Ramos (cell line): ENCODE data around the gene SKI.

Experiments
- in situ Hi-C: fragments of 300-500 bp; cut with MboI; formaldehyde crosslinking; loops from one replicate; pipeline ENCODE4 v1.14.3; 2022; ENCODE audit warnings: low sequenced_read_pairs; ENCODE audit not compliant: unreplicated experiment

SKI gene

DNA sequence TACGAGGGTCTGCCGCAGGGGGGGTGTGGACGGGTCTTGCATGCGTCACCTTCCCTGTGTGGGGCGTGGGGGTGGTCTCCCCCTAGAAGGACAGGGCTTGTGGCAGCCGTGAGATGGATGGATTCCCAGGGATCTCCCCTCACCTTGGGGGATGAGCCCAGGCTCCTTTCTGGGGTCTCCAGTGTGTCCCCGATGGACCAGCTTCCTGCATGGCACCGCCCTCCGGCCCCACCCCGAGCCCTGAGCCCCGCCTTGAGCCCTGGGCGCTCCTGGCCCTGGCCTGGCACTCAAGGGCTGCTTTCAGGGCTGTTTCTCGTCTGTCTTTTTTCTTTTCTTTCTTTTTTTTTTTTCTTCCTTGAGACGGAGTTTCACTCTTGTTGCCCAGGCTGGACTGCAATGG, 59.5 kb downstream of the SKI start:
- in situ Hi-C loops, result no loop called here

DNA sequence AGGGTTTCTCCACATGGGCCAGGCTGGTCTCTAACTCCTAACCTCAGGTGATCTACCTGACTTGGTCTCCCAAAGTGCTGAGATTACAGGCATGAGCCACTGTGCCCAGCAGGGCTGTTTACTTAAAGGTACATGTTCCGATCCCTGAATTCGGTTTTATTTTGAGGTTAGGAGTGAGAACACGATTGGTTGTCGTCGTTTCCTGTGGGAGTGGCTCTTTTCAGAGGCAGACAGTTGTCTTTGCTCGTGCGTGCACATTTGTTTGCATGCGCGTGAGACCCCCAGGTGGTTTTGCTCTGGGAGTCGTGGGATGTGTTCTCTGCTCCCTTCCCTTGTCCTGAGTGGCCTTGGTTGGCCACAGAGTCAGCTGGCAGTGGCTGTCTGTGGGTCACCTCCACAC, 60.2 kb downstream of the SKI start:
- in situ Hi-C loops, result no loop called here

DNA sequence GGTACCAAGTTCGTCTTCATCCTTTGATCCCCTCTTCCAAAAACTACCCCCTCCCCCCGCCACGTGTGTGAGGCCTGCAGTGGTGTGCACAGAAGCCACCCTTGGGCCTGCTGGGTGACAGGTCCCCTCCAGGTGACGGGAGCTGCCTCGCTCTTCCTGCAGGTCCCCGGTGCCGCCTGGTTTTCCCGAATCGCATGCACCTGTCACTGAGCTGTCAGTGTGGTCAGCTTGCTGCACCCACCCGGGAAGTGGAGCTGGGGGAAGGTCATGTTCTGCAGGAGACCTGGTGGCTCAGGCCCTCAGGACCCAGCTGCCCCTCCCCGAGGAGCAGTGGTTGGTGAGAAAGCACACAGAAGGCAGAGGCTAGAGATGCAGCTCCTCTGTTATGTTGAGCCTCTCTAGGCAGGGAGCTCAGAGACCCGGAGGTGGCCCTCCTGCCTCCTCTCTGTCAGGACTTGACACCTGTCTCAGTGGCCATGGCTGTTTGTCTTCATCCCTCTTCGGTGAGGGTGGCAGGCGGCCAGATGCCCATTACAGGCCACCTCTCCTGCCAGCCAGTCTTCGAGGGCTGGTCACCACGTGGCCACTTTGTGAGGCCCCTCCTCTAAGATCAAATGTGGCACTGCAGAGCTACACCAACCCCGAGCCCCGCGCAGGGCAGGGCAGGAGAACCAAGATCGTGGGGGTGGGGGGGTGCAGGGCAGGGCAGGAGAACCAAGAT, 60.9 kb downstream of the SKI start:
- in situ Hi-C loops, result no loop called here

DNA sequence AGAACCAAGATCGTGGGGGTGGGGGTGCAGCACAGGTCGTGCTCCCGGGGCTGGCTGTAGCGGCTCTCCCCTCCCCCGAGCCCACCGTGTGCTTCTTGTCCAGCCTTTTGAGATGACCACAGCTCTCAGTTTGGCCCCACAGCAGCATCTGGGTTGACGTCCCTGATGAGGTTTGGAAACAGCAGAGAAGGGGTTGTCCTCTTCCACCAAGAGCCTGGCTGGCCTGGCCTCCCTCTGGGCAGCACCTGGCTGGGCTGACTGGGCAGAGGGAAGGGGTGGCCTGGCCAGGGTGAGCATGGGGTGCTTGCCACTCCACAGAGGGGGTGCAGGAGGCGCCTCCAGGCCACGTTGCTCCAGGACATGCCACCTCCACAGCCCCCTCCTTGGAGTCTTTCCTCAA, 61.5 kb downstream of the SKI start:
- in situ Hi-C loops, result no loop called here

DNA sequence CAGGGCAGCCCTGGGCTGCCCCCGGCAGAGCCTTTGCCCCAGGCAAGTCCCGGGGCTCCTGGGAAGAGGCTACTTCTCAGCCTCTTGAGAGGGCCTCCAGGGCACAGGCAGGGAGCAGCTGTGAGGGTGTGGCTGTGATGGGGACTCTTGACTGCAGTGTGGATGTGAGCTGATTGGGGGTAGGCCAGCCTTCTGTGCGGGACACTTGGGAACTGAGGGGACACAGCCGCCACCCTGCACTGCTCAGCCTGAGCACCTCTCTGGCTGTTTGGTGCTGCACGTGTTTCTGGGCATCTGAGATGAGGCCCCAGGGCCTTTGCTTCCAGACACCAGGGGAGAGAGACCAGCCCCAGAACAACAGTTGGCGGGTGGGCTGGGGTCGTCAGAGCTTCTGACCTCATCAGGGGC, 62.1 kb downstream of the SKI start:
- in situ Hi-C loops, result no loop called here

DNA sequence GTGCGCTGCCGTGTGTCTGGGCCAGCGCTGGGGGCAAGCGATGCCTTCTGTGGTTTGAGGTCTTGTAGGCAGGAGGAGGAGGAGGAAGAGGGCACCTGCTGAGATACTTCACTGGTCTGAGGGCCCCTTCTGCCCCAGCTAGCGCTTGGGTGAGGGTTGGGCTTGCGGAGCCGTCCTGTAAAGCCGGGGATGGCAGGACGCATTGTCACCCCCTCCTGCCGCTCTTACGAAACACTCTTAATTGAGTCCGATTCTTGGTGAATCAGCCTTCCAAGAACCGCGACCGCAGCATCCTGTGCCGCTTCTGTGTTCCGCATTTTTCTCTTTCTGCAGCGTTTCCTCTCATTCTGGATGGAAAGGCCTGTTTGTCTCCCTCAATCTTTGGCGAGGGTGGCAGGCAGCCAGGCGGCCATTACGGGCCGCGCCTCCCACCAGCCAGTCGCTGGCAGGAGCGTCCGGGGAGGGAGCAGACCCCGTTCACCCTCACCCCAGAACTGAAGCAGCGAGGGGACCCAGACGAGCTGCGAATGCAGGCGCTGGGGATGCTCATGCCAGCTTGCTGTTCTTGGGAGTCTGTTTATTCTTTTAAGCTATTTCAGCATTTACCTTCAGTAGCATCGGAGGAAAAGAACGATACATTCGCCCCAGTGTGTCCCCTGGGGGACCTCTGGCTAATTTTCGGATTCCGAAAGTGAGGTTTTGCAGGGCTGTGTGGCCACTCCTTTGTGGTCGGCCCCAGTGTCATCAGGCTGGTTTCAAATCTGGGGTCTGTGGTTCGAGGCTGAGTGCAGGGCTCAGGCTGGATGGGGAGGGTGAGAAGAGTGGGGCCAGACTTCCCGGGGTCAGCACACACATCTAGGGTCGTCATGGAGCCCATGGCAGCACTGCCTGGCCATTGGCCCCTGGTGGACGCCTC, 62.7 kb downstream of the SKI start:
- in situ Hi-C loops, result no loop called here

DNA sequence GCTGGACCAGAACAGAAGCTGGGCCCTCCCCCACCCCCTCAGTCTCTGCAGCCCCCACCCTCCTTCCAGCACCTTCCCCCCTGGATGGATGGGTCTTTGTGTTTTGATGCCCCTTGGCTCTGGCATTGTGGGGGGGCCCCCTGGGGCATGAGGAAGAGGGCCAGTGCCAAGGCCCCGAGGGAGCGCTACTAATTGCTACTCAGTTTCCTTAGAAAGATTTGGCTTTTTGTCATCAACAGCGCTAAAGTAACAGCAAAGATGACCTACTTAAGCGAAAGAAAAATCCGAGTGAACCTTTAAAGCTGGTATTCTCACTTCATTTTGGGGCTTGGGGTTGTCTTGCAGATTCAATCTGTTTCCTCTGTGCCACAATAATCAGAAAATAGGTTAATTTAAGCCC, 63.5 kb downstream of the SKI start:
- in situ Hi-C loops, result no loop called here

DNA sequence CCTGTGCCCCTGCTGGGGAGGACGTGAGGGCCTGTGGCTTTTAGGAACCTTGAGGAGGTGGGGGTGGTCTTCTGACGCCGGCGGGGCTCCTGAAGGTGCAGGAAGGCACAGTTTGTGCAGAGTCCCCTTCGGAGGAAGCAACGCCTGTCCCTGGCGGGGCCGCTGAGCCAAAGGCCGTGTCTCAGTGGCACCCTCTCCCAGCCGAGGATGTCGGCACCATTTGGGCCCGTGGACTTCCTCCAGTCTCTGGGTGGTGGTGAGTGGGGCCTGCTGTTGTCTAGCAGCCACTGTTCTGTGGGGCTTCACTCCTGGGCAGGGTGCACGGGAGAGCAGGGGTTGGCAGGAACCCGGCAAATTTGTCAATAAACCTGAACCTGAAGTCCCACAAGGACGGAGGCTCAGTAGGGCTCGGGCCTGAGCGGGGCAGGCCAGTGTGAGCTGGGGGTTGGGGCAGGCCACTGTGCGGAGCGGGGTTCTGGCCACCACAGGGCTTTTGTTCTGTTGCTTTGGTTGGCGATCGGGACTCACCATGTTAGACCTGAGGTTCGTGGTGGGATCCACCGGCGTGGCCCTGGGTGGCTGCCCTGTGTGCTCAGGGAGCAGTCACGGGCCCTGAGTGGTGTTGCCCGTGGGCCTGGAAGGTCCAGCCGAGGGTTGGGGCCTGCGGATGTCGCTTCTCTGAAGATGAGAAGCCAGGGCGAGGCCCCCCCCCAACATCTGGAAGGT, 64.8 kb downstream of the SKI start:
- in situ Hi-C loops, result no loop called here

DNA sequence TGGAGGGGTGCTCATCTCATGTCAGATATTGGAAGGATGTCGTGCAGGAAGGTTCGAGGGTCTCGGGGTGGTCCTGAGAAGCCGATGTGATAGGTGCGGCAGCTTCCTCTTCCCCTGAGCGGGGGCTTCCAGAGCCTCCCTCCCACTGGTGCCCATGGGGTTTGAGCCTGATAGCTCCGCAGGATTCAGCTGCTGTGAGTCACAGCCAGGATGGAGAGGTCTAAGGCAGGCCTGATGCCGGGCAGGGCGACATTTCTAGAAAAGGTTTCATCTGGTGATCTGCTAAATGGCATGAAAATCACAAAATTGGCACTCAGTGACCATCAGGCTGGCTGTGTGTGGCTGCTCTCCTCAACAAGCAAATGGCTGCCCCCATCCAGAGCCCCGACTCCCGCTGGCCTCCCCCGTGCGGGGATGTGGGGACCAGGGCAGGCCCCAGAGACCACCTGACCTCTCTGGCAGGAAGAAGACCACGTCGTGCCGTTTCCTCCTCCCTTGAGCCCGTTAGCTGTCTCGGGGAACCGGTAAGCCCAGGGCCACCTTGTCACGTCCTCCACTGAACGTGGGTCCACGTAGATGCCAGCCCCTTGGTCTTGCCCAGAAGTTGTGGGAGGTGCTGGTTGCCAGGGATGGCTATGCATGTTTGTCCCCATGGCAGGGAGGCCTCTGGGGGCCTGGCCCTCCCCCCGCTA, 66.1 kb downstream of the SKI start:
- in situ Hi-C loops, result no loop called here

DNA sequence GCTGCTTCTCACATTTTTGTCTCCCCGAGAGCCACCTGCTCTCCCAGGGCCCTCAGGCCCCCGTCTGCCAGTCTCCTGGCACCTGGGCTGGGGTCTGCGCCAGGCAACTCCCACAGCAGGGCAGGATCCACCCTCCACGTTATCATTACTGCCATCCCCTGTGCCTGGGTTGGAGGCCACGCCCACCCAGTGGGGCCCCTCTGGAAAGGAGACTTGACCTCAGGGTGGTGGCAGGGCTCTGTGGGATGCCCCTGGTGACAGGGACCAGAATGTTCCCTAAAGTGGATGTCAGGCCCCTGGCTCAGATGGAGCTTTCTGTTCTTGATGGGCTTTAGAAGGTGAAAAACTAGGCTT, 66.6 kb downstream of the SKI start:
- in situ Hi-C loops, result loop anchor here (5.0 kb wide), 1 partner anchor 47 kb away; no protein-coding TSS in a partner anchor

DNA sequence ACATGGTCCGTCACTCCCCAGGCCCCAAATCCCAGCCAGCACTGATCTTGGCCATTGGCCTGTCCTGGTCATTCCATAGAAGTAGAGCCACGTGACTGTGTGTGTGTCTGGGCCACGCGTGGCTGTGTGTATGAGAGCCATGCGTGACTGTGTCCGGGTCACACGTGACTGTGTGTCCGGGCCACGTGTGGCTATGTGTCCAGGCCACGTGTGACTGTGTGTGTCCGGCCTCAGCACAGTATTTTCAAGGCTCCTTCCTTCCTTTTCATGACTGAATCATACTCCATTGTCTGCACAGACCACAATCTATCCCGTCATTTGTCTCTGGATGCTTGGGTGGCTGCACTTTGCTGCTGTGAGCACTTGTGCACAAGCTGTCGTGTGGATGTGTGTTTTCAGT, 67.4 kb downstream of the SKI start:
- in situ Hi-C loops, result loop anchor here (5.0 kb wide), 1 partner anchor 48 kb away; no protein-coding TSS in a partner anchor

DNA sequence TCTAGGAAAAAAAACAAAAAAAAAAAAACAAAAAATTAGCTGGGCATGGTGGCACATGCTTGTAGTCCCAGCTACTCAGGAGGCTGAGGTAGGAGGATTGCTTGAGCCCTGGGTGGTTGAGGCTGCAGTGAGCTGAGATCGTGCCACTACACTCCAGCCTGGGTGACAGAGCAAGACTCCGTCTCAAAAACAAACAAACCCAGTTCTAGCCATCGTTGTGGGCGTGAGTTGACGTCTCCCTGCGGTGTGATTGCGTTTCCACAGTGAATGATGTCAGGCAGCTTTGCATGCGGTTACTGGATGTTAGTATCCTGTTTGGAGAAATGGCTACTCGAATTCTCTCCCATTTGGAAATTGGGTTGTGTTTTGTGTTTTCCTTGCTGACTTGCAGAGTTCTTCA, 68.1 kb downstream of the SKI start:
- in situ Hi-C loops, result loop anchor here (5.0 kb wide), 1 partner anchor 49 kb away; no protein-coding TSS in a partner anchor

DNA sequence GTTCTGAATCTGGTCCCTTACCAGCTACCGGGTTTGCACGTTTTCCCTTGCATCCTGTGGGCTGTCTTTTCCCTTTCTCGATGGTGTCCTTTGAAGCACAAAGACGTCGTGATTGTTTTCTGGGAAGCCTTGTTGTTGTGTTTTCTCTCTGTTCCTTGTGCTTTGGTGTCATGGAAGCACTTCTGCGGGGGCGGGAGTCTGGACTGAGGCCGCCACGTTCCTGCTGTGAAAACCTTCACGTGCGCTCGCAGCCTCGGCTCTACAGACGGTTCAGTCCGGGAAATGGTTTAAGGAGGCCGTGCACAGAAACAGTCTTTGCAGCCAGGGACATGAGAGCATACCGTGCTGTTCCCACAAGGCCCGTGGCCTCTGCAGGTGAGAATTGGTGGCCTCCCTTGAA, 68.5 kb downstream of the SKI start:
- in situ Hi-C loops, result loop anchor here (5.0 kb wide), 1 partner anchor 49 kb away; no protein-coding TSS in a partner anchor

DNA sequence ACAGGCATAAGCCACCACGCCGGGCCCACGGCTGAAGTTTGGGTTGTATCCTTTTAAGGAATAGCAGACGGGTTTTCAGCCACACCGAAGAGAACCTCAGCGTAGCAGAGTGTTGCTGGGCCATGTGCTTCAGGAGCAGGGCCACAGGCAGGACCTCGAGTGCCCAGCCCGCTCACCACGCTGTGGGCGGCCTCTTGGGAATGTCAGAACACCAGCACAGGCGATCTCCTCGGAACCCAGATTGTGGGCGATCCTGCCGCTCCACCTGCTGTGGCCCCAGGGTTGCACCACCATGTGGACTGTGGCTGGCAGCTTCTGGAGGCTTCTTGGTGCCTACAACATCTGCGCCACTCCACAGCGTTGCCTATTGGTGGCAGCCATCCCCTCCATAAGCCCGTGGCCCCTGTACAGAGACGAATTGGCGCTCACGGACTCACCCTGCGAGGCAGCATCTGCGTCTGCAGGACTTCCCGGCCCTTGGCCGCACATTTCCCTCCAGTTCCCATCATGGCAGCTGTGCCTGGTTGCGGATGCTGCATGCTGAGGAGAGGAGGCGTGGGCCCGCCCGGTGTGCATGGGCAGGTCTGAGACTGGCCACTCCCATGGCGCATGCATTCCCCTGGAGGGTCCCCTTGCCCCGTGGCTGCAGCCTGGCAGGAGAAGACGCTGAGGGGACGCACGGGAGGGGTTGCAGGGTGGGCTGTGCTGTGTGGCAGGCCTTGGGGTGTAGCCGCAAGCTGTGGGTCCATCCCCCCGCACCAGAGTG, 69.3 kb downstream of the SKI start:
- in situ Hi-C loops, result loop anchor here (5.0 kb wide), 1 partner anchor 50 kb away; no protein-coding TSS in a partner anchor

DNA sequence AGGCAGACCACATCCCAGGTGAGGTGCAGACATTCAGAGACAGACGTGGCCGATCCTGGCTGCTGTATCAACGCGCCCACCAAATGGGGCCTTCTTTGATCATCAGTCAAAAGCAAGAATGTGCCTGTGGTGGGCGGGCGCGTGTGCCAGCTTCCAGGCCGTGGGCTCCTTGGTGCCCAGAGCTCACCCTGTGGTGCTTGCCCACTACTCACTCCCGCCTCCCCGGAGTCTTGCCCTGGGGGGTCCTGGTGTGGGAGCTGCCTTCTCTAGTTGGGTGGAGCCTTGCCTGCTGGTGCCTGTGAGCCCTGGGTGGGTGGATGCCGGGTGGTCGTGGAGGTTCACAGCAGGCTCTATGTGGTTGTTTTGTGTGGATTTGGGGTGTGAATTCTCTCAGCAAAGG, 70.6 kb downstream of the SKI start:
- in situ Hi-C loops, result loop anchor here (5.0 kb wide), 1 partner anchor 51 kb away; no protein-coding TSS in a partner anchor

DNA sequence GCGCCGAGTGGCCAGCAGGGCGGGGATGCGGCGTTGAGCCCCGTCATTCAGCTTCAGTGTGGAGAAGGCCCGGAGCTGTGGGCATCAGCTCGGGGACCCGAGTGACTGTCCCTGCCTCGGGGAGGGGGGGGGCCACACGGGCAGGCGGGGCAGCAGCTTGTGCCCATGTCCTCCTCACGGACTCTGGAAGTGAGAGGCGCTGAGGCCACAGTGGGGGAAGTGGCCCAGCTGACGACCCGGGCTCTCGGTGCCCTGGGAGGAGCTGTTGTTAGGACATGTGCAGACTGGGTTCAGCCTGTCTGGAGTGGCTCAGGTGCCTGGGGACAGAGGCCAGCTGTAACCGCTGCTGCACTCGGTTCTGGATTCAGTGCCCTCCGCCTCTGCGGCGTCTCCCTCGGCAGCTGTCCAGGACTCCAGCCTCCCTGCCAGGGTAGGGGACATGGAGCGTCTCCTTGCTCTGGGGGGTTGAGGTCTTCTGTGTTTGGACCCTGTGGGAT, 71.1 kb downstream of the SKI start:
- in situ Hi-C loops, result loop anchor here (5.0 kb wide), 1 partner anchor 52 kb away; no protein-coding TSS in a partner anchor

DNA sequence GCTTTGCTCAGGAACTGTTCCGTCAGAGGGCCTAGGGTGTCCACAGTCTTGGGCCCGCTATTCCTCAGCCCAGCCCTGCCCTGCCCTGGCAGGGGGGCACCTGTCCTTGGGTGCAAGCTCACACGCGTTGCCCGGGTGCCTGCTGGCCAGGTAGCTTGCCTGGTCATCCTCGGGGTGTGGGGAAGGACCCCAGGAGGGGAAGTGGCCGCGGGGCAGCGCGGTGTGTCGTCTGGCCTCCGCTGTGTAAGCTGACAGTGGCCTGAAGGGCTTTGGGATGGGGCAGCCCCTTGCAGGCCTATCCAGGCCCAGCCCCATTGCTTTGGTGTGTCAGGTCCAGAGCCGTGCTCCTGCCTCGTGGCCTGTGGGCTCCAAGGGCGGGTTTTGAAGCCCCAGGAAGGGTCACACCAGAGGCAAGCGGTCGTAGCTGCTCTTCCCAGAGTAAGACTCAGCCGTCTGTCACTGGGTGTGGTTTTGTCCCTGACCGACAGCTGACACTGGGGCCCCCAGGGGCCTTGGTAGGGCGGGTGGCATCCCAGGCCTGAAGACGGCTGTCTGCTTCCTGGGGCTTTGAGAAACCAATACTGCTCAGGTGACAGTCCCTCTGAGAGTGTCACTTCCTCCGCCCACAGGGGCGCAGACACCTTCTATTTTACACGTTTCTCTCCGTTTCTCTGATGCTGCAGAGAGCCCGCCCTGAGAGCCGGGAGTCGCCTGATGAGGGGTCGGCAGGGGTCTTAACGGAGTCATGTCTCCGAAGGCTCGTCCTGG, 72.1 kb downstream of the SKI start:
- in situ Hi-C loops, result no loop called here

DNA sequence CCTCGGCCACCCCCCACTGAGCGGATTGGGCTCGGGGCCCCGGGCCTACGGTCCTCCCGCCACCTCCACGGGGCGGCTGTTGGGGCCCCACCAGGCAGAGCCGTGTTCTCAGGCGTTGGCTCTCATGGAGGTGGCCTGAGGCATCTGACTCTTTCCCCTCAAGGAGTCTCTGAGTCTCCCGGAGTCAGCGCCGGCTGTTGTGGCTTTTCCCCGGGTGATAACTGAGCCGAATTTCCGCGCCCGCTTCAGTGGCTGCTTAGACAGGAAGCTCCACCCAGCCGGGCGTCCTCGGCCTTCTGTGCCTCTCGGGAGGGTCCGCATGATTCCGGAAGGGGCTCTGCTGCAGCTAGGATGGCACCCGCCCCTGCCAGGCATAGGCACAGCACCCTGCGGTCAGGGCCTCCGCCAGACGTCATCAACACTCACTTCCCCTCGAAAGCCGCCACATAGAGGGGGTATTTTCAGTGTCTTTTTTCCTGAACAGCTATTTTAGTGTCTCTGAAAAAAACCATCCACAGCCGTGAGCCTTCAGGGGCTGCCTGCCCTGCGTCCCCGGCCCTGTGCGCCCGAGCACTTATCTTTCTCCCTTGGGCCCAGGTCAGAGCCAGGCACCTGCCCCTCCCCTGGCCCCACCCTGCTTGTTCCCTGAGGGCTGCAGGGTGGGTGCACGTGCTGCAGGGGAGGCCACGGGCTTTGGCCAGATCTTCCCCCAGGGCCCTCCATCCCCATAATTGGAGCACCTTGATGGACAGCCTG, 72.9 kb downstream of the SKI start:
- in situ Hi-C loops, result no loop called here
